ENCODE results near the gene FAM114A1.
"Not testable (repeated sequence)": the region's sequence is repeated elsewhere in the genome, so short reads cannot be mapped to it uniquely, and the experiment has no call there.

The FAM114A1 gene

DNA sequence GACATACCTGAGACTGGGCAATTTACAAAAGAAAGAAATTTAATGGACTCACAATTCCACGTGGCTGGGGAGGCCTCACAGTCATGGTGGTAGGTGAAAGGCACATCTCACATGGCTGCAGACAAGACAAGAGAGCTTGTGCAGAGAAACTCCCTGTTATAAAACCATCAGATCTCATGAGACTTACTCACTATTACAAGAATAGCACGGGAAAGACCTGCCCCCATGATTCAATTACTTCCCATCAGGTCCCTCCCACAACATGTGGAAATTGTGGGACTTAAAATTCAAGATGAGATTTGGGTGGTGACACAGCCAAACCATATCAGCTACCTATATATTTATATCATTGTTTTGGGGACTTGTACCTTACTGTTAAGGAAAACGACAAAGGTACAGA is 74.3 kb downstream of the FAM114A1 start:
- not testable (repeated sequence) for DNase-seq

DNA sequence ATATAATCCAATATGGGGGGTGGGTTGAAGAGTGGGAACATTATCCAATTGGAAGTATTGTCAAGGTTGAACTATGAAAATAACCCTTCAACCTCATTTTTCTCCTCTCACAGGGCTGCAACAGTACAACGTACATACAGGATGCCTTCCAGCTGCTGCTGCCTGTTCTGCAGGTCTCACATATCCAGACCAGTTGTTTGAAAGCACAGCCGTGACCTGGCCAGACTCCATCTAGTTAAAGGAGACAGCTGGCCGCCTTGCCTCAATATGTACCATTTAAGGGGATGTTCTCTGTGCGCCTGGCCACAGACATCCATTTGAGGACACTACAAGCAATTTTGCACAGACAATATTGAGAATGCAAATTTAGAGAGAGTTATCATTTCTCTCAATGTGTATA is 75.7 kb downstream of the FAM114A1 start:
- DNase-seq: peak in 1 of 2 experiments; percentile 17

DNA sequence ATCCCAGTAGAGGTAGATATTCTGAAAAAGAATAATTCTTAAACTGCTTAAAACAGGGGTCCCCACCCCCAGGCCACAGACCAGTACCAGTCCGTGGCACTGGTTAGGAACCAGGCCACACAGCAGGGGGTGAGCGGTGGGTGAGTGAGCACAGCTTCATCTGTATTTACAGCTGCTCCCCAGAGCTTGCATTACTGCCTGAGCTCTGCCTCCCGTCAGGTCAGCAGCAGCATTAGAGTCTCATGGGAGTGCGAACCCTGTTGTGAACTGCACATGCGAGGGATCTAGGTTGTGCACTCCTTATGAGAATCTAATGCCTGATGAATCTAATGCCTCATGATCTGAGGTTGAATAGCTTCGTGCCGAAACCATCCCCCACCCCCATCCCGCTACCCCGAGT is 76.8 kb downstream of the FAM114A1 start:
- DNase-seq: no peak

DNA sequence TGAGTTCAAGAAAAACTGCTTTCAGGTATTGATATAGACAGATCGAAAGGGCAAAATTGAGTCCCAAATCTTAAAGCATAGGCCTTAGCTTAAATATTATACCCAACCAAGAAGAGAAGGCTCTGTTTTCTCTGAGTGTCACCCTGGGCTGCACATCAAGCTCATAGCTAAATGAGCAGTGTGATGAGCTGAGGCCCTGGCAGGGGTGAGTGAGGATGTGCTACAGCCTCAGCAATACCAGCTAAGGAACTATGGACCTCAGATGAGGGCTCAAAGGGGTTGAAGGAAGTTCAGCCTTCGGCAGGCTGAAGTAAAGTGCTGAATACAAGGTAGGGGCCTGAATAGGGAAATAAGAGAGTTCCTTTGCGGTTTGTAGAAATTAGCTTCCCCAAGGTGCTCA is 79.3 kb downstream of the FAM114A1 start:
- no peak for DNase-seq

DNA sequence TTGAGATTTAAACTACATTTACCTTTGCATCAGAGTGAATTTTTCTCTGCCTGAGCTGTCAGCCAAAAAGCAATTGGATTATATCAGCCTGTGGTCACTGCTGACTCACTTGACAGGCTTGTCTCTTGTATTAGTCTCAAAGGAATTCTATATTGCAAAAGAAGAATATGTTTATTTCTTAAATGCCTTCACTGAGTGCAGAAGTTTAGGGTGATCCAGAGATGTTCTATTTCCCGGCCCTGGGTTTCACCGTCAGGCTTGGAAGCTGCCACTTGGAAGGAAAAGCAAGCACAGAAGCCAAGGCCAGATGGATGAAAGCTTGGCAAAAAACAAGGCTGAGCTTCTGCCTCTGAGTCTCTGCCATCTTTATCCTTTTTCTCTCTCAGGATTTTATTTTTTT is 80.9 kb downstream of the FAM114A1 start:
- peak in 1 of 2 experiments; percentile 50 for DNase-seq

DNA sequence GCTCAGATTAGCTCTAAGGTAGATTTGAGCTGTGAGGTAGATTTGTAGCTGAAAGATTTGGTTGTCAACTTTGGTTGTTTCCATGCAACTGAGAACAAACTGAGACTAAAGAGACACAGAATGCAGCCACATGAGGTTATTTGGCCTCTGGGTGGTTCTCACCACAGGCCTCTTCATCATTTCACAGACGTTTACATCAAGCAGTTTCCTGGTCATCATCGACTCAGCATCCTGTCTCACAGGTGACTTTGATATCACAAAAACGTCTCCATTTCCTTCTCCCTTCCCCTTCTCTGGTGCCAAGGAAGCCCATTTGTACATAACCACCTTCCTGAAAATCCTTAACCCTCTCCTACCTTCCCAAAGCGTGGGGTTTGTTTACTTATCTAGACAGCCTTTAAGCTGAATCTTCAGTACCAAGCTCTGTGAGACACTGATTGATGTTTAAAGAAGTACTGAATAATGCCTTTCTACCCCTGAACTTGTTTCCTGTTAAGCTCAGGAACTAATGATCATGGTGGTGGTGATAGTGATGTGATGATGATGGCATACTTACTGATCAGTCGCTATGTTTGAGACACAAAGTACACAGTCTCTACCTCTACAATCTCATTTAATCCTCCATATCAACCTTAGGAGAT is 81.9 kb downstream of the FAM114A1 start:
- DNase-seq: no peak

DNA sequence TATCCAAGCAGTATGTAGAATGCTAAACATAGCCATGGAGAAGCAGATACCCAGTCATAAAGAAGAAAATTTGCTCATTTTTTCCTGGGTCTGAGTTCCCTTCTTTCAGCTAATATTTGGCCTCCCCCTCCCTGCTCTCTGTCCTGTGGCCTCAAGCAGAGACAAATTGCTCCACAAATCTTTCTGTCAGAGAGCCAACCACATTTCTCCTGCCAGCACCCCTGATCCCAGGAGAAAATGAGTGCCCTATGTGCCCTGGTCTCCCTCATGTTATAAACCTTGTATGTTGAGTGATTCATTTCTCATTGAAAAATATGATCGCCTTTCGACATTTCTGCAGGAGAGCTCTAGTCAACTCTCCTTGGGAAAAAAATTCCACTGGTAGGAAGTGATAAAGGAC is 82.6 kb downstream of the FAM114A1 start:
- peak in 1 of 2 experiments; percentile 7 for DNase-seq

DNA sequence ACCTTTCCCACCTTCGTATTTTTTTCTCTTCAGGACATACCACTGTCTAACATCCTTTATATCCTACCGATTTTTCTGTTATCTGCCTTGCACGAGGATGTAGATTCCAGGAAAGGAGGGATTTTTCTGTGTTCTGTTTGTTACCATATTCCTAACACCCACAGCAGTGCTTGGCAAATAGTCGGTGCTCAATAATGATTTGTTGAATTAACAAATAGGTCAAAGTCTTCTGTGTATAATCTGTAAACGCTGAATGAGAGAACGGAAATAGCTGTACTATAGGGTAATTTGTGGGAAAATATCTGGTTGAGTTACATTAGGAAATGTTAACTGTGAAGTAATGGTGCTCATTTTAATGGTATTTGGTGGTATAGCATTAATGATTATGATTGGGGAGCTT is 83.1 kb downstream of the FAM114A1 start:
- DNase-seq: no peak

DNA sequence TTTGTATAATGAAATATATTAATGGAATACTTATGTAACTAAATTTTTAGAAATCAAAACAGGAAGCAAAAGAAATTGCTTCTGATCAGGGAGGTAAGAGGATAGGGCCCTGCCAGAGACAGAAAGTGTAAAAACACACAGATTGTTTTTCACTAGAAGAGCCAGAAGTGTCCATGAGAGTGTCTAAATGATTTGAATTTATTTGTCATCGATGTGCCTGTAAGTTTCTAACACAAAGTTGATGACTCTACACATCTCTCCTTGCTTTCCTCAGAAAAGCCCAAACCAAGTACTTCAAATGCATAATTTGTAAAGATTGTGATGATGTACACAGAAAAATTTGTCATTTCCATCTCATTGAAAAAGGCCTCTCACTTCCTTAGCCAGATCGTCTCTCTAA is 84.0 kb downstream of the FAM114A1 start:
- no peak for DNase-seq

DNA sequence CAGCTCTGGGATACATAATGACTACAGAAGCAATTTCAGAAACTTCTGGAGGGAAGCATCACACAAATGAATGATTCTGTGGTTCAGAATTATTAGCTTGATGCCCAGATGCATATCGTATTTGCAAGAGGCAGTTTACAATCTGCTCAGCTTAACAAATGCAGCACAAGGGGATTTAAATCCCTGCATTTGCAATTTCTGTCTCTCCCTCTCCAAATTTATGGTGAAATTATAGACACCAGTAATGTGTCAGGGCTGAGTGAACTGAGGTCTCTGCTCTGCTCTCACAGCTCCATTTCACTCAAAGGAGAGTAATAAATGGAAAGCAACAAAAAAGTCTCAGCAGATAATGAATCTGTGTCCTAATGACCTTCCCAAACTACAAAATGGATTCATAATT is 84.4 kb downstream of the FAM114A1 start:
- DNase-seq: no peak

DNA sequence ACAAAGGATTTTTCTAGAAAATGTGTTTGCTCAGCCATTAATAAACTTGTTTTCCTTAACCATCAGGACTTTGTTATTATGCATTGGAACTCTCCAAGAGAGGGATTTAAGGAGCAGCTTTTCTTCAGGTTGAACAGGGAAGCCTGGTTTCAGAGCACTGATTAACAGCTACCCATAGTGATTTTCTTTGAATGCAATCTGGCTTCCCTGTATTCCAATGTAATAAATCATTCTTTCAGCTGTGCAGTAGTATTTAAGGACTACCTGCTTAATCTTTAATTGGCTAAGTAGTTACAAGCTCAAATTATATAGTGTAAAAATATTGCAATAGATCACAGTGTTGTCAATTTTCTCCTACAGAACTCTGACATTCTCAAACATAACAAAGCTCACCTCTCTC is 87.1 kb downstream of the FAM114A1 start:
- DNase-seq: no peak

DNA sequence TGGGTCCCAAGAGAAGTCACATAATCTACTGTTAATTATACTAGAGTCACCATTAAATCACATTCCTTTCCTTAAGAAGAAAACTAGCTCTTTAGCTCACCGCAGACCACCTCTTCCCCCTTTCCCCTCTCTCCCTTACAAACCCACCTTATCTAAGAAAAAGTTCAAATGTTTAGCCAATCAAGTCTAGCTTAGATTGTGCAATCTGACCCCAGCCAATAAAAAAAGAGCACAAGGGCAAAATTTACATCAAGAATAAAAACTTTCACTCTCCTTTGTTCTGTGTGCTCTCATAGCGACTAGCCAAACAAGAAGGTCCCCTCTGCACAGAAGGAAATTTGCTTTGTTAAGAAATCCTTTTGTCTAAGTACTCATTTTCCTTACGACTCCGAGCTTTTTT is 88.4 kb downstream of the FAM114A1 start:
- no peak for DNase-seq

DNA sequence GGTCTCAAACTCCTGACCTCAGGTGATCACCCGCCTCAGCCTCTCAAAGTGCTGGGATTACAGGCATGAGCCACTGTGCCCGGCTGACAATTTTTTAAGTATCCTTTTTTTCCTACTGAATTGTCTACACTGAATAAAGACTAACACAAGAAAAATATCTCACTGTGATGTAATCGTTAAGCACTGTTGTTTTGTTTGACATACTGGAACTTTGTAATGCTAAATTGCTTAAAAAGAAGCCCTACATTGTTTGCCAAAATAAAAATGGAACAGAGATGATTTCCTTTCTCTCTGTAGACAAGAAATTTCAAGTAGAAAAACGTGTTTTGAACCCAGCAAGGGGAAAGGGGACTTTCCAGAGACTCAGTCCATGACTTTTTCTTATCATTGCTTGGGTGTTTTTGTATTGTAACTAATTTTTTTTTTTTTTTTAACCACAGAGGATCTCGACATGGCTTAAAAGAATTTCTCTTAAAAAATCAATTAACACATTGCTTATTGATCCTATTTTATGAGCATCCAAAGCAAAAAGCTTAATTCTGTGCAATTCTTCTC is 89.7 kb downstream of the FAM114A1 start:
- DNase-seq: no peak

DNA sequence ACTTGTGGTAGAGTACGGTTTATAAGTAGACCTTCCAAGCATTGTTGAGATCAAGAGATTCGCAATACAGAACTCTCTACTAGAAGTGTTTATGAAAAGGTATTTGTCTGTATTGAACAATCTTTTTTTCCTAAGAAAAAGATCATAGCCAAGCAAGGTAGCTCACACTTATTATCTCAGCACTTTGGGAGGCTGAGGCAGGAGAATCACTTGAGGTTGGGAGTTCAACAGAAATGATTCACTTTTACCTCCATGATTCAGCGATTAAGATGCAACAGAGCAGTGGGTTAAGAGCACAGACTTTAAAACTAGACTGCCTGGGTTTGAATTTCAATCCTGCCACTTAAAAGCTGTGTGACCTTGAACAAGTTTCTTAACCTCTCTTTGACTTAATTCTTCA is 90.3 kb downstream of the FAM114A1 start:
- DNase-seq: no peak

DNA sequence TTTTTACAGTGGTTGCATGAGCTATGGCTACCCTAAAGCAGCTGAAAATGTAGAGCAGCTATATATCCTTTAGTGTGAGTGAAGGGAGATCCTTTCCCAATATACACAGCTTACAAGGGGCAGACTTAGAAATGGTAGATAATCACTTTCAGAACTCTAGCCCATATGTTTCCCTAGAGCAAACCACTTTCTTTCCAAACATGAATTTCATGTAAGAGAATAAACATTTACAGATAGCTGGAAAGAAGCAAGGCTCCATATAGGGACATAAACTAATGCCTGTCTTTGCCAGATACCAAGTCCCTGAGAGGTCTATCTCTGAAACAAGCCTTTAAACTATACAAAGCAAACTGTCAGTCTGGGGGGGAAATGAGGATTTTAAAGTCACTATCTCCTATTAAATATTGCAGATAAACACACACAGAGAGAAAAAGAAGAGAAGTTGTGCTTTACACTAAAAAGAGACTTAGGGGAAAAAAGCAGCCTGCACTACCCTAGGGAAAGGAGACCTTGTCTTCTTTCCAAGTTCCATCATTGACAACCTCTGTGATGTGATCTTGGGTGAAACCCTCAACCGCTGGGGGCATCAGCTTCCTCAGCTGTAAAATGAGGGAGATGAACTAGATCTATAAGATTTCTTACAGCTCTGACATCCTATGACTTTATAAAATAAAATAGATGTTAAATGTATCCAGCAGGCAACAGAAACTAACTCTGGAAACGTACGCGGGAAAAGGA is 91.0 kb downstream of the FAM114A1 start:
- DNase-seq: no peak

DNA sequence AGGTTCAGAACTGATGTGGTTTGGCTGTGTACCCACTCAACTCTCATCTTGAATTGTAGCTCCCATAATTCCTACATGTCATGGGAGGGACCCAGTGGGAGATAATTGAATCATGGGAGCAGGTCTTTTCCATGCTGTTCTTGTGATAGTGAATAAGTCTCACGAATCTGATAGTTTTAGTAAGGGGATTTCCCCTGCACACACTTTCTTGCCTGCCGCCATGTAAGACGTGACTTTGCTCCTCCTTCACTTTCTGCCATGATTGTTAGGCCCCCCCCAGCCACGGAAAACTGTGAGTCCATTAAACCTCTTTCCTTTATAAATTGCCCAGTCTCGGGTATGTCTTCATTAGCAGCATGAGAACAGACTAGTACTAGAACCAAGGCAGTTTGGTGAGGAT is 91.6 kb downstream of the FAM114A1 start:
- not testable (repeated sequence) for DNase-seq

DNA sequence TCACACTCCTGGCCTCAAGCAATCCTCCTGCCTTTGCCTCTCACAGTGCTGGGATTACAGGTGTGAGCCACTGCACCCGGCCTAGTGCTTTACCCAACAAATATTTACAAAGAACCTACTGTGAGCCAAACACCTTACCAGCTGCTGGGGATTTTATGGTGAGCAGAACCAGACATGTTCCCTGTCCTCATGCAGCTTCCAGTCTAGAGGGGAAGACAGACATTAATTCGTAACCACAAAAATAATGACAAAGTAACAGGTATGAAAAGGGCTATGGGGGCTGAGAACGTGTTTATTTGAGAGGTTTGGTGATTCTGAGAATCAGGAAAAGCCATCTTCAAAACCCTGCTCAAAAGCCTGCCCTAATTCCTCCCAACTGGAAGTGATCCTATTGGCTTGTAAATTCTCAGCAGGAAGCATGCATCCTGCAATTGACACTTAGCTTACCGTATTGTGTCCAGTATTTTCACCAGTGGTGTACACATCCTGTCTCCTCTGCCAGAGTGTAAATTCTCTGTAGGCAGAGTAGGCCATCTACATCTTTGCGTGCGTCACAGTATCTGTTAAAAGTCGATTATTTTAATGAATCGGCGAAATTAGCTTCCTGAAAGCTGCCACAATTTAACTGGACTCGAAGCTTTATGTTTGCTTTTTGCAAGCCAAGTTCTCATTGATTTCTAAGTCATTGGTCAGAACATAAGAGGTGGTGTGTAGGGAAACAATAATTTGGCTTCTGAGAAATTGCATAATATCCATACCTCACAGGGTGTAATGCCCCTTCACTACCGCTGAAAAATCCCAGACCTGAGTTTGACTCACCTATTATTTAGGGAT is 97.6 kb downstream of the FAM114A1 start:
- no peak for DNase-seq

DNA sequence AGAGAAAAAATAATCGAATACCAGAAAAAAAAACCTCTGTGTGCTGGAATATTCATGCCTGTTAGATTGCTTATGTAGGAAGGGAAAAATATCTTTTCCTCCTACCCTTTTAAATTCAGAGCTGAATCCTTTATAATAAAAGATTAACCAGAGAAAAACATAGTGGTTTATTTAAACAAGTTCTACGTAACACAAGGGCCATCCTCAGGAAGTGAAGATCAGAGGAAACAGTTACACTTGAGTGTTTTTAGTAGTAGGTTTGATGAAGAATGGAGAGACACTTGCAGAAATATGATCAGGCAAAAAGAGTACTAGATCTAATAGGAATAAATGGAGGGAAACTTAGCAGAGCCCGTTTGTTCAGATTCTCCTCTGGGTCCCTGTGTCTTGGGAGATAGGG is 98.3 kb downstream of the FAM114A1 start:
- DNase-seq: no peak

DNA sequence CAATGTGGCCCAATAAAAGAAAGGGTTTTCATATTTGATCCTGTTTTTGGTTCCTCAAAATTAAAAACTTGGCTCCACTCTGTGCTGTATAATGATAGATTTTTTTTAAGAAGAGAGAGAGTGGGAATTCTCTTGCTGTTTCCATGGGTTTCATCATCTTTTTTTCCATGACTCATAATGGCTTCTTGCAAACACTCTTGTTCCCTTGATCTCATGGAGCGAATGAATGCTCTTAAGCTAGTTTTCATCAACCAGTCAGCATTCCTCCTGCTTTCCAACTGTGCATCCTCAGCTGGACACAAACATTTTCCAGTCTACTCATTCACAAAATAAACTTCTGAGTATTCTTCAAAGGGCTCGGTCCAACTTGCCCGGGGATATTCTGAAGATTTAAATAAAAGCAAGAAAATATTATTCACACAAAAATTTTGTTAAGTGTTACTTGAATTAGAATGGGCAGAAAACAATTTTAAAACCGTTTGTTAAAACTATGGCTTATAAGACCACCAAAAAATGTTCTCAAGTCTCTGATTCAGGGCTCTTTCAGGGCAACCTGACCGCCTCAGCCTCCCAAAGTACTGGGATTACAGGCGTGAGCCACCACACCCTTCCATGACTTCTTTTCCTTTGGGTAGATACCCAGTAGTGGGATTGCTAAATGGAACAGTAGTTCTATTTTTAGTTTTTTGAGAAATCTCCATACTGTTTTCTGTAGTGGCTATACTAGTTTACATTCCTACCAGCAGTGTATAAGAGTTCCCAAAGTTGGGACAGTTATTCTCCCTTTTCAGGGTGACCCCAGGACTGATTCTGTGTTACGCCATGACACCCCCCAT is 99.9 kb downstream of the FAM114A1 start:
- no peak for DNase-seq

DNA sequence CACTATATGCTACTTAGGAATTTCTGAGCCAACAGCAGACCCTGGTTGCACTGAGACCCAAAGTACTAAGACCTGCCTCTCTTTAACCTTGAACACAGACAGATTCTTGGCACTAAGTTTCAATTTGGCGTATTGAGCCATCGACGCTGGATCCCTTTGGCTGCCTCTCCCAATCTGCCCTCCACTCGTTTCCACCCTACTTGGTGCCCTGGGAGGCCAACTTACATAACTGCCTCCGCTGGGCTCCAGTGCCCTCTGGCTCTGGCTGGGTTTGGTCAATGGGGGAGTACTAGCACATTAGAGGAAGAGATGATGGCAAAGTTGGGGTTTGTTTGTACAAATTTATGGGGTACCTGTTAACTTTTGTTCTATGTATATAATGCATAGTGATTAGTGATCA is 101.1 kb downstream of the FAM114A1 start:
- no peak for DNase-seq

DNA sequence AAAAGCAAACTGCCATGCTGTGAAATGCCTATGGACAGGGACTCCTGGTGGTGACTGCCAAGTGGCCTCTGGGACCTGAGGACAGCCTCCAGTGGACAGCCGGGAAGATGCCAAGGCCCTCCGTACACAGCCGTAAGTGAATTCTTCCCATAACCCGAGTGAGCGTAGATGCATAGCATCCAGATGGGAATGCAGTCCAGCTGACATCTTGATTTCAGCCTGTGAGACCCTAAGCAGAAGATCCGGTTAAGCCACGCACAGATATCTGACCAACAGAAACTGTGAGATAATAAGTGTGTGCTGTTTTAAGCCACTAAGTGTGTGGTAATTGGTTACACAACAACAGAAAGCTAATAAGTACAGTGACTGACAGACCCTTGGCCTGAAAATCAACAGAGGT is 108.7 kb downstream of the FAM114A1 start:
- DNase-seq: no peak

DNA sequence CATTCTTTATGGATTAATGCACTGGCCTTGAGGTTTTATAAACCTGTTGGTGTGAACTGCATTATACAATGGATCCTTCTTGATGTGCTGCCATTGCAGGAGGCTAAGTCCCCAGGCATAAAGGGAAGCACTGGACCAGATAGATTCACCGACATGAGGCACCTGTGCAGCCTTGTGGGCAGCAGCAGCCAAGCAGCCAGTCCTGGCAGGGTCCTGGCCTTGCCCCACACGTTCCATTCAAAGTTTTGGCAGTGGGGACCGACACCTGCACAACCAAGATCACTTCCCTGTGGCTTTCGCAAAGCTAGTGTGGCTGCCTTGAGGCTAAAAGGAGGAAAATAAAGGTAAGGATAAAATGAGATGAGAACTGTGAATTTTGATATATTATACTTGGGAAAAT is 111.5 kb downstream of the FAM114A1 start:
- DNase-seq: no peak

Data from NCI-H446 (cell line).